Loucy (cell line): ENCODE results near the gene FBLIM1.

ENCODE experiments used
- H2AFZ ChIP-seq: fragments of 200-600 bp; sonication (generic); 2 replicates; pipeline ENCODE4 v1.6.0; 2016; ENCODE audit warnings: antibody characterized with exemption, mild to moderate bottlenecking, low read length, moderate library complexity
- H3F3A ChIP-seq: fragments of 200-600 bp; 2 replicates; pipeline ENCODE4 v1.6.0; 2016; ENCODE audit warnings: antibody characterized with exemption, low read depth, mild to moderate bottlenecking
- H3K27me3 ChIP-seq: fragments of 200-600 bp; sonication (generic); 2 replicates; pipeline ENCODE4 v1.6.1; 2014; ENCODE audit warnings: low read length, mild to moderate bottlenecking; ENCODE audit not compliant: insufficient read depth, poor library complexity, severe bottlenecking
- H3K36me3 ChIP-seq: fragments of 200-600 bp; sonication (generic); 2 replicates; pipeline ENCODE4 v1.6.1; 2016; ENCODE audit warnings: low read length; ENCODE audit not compliant: insufficient read depth
- H3K4me1 ChIP-seq: fragments of 200-600 bp; sonication (generic); 2 replicates; pipeline ENCODE4 v1.5.1; 2014; ENCODE audit warnings: low read length, mild to moderate bottlenecking; ENCODE audit not compliant: insufficient read depth, poor library complexity, severe bottlenecking
- H3K4me2 ChIP-seq: fragments of 200-600 bp; sonication (generic); 2 replicates; pipeline ENCODE4 v1.6.0; 2014; ENCODE audit warnings: antibody characterized with exemption, low read length, low read depth, mild to moderate bottlenecking; ENCODE audit not compliant: poor library complexity, severe bottlenecking
- H3K4me3 ChIP-seq: fragments of 200-600 bp; sonication (generic); 2 replicates; pipeline ENCODE4 v1.5.1; 2014; ENCODE audit warnings: low read length, mild to moderate bottlenecking, mixed read lengths; ENCODE audit not compliant: poor library complexity, severe bottlenecking
- H3K79me2 ChIP-seq: fragments of 200-600 bp; sonication (generic); 2 replicates; pipeline ENCODE4 v1.6.1; 2014; ENCODE audit warnings: low read length; ENCODE audit not compliant: insufficient read depth
- H3K9ac ChIP-seq: fragments of 200-600 bp; sonication (generic); 2 replicates; pipeline ENCODE4 v1.6.0; 2014; ENCODE audit warnings: mild to moderate bottlenecking, low read depth, low read length, moderate library complexity; ENCODE audit not compliant: poor library complexity, severe bottlenecking
- H3K9me2 ChIP-seq: fragments of 200-600 bp; sonication (generic); replicated peaks from 2 replicates; pipeline ENCODE4 v1.6.1; 2016; ENCODE audit warnings: low read depth, low read length, mixed read lengths
- H3K9me3 ChIP-seq: fragments of 200-600 bp; sonication (generic); 2 replicates; pipeline ENCODE4 v1.6.1; 2014; ENCODE audit warnings: mild to moderate bottlenecking, antibody characterized with exemption, low read length, low read depth; ENCODE audit not compliant: insufficient read depth
- H4K20me1 ChIP-seq: fragments of 200-600 bp; sonication (generic); 2 replicates; pipeline ENCODE4 v1.6.0; 2014; ENCODE audit warnings: antibody characterized with exemption, low read length, mild to moderate bottlenecking; ENCODE audit not compliant: insufficient read depth, poor library complexity, severe bottlenecking
- CTCF ChIP-seq: fragments of 200-600 bp; sonication (generic); conservative IDR thresholded peaks from 2 replicates; pipeline ENCODE4 v1.5.1; 2014; ENCODE audit warnings: mild to moderate bottlenecking, antibody characterized with exemption, low read length
- EZH2phosphoT487 ChIP-seq: fragments of 200-600 bp; IDR thresholded peaks from 2 replicates; pipeline ENCODE4 v1.6.1; 2018; ENCODE audit warnings: antibody characterized with exemption, mild to moderate bottlenecking, moderate library complexity, borderline replicate concordance

FBLIM1 gene

GRCh38 chr1:15758343-15758931 is at the start of gene FBLIM1:
FBLIM1 (plus strand) TSS chr1:15758795; CDS start chr1:15764984, 6,189 bp downstream.
- H3K79me2 ChIP-seq = no peaks in the 10 kb centered on the region
- no peaks in the 10 kb centered on the region for H3K9me3 ChIP-seq
- no peak within 1 kb of the TSS for H2AFZ ChIP-seq
- H3K9ac ChIP-seq = no peak within 1 kb of the TSS
- TF ChIP-seq EZH2phosphoT487 = no peak
- TF ChIP-seq CTCF = no peak
- H3K27me3 ChIP-seq = no peaks in the 10 kb centered on the region
- H3F3A ChIP-seq = no peaks in the 10 kb centered on the region
- H3K4me2 ChIP-seq = no peak within 1 kb of the TSS
- H3K4me1 ChIP-seq = no peaks in the 10 kb centered on the region
- no peaks in the 10 kb centered on the region for H3K9me2 ChIP-seq
- no peaks in the 10 kb centered on the region for H3K36me3 ChIP-seq
- H4K20me1 ChIP-seq = no peaks in the 10 kb centered on the region
- no peak within 1 kb of the TSS for H3K4me3 ChIP-seq

GRCh38 chr1:15709226-15709625 is 49.4 kb upstream of the FBLIM1 start:
- H3K4me3 ChIP-seq = no peak overlapping the region
- H2AFZ ChIP-seq = no peak overlapping the region
- H4K20me1 ChIP-seq = no peaks in the 10 kb centered on the region
- H3K4me2 ChIP-seq = no peak overlapping the region
- TF ChIP-seq CTCF = no peak
- H3K9ac ChIP-seq = no peak overlapping the region
- H3F3A ChIP-seq = no peaks in the 10 kb centered on the region
- peaks cover 38% of the 10 kb centered on the region; the same call in 1 of the 2 replicates for H3K79me2 ChIP-seq
- no peaks in the 10 kb centered on the region for H3K9me2 ChIP-seq
- H3K4me1 ChIP-seq = no peaks in the 10 kb centered on the region
- H3K27me3 ChIP-seq = no peaks in the 10 kb centered on the region
- no peaks in the 10 kb centered on the region for H3K9me3 ChIP-seq
- peaks cover 7% of the 10 kb centered on the region; the same call in 1 of the 2 replicates for H3K36me3 ChIP-seq

DNA sequence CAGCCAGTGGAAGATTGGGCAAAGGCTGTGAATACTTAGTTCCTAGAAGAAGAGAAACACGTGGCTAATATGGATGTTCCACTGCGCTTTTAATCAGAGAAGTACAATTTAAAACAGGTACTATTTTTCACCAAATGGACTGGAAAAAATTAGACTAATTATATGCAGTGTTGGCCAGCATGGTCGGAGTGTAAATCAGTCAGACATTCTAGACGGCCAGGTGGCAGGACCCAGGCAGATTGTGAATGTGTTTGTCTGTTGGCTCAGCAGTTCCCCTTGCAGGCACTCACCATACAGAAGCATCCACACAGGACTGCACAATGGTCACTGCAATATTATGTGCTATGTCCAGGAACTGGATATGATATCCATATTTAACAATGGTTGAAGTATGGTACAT is 46.4 kb upstream of the FBLIM1 start:
- no peaks in the 10 kb centered on the region for H3F3A ChIP-seq
- no peak overlapping the region for H3K4me2 ChIP-seq
- no peaks in the 10 kb centered on the region for H3K27me3 ChIP-seq
- no peak overlapping the region for H3K9ac ChIP-seq
- no peak for TF ChIP-seq CTCF
- no peak overlapping the region for H2AFZ ChIP-seq
- H3K4me1 ChIP-seq = no peaks in the 10 kb centered on the region
- peaks cover 23% of the 10 kb centered on the region; the same call in 1 of the 2 replicates for H3K79me2 ChIP-seq
- H3K9me2 ChIP-seq = no peaks in the 10 kb centered on the region
- H4K20me1 ChIP-seq = no peaks in the 10 kb centered on the region
- no peaks in the 10 kb centered on the region for H3K9me3 ChIP-seq
- peaks cover 14% of the 10 kb centered on the region; the same call in 1 of the 2 replicates for H3K36me3 ChIP-seq
- H3K4me3 ChIP-seq = no peak overlapping the region
